Stimulated activated CD8-positive, alpha-beta memory T cell treated with anti-CD3 and anti-CD28 coated beads, Interleukin-7, amount 100 ng/mL, for 24 hours (primary cell): ENCODE results near the gene KCNE3.
"Not testable (repeated sequence)": the region's sequence is repeated elsewhere in the genome, so short reads cannot be mapped to it uniquely, and the experiment has no call there.

Experiments
- DNase-seq: peaks from one replicate; pipeline ENCODE4 v3.0.0-alpha.2; 2020; ENCODE audit warnings: low read depth

The KCNE3 gene

GRCh38 chr11:74443071-74443864, 24.1 kb downstream of the KCNE3 start:
- DNase-seq: no peak

GRCh38 chr11:74442636-74443035, 24.7 kb downstream of the KCNE3 start:
- no peak for DNase-seq

- no peak for DNase-seq
These were observed 28.7 kb downstream of the KCNE3 start for GRCh38 chr11:74438681-74439080.

- no peak for DNase-seq
These were observed 29.8 kb downstream of the KCNE3 start for GRCh38 chr11:74437441-74438042.

DNA sequence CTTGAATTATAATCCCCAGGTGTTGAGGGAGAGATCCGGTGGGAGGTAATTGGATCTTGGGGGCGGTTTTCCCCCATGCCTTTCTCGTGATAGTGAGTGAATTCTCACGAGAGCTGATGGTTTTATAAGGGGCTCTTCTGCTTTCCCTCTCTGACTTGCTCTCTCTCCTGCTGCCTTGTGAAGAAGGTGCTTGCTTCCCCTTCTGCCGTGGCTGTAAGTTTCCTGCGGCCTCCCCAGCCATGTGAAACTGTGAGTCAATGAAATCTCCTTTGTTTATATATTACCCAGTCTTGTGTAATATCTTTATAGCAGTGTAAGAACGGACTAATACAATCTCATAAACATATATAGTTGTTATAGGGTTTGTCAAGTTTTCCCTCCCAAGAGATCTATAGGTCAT, 32.8 kb downstream of the KCNE3 start:
- no peak for DNase-seq

- DNase-seq: no peak
These were observed 38.1 kb downstream of the KCNE3 start for GRCh38 chr11:74429205-74429604.

DNA sequence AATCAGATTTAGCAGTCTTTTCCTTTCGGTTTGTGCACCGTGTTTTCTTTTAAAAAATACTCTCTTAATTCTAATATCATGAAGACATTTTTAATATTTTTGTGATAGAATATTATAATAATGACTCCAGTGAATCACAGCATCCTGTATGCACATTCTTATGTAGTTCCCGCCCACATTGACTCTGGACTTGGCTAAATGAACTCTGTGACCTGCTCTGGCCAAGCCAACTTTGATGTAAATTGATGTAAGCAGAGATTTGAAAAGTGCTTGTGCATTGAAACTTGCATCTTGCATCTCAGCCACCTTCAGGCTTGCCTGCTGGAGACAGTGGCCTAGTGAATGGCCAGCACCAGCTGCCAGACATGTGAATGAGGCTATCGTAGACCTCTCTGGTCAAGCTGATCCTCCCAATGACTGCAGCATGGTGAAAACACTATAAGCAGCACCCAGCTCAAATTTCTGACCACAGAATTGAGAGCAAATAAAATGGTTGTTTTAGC, 39.9 kb downstream of the KCNE3 start:
- no peak for DNase-seq

- no peak for DNase-seq
These were observed 42.2 kb downstream of the KCNE3 start for GRCh38 chr11:74425100-74425499.

- no peak for DNase-seq
These were observed 48.8 kb downstream of the KCNE3 start for GRCh38 chr11:74418509-74418895.

DNA sequence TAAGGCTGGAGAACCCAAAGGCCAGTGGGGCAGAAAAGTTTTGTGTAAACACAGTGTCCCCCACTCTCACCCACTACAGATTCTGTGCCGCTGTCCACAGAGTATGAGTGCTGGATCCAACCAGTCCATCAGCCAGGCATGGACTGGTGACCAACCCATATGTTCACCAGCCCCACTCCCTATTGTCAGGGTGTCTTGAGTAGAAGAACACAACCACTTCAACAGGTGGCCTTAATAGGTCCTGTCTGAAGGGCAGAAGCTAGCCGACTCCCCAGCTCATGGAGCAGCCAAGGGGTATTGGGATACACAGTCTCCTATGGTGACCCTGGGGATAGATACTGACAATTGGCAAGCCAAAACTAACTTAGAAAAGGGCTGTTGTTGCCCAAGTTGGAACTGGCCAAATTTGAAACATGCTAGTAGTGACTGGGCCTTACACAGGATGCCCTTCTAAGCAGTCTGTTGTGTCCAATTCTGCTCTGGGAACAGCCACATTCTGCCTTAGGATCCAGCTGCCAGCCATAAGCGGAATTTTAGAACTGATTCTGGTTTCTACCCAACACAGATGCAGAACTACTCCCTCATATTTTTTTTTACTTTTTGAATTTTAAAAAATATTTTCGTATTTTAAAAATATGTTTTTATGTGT, 49.4 kb downstream of the KCNE3 start:
- DNase-seq: no peak

- no peak for DNase-seq
These were observed 50.0 kb downstream of the KCNE3 start for GRCh38 chr11:74417379-74417804.

GRCh38 chr11:74416974-74417373, 50.4 kb downstream of the KCNE3 start:
- DNase-seq: not testable (repeated sequence)

DNA sequence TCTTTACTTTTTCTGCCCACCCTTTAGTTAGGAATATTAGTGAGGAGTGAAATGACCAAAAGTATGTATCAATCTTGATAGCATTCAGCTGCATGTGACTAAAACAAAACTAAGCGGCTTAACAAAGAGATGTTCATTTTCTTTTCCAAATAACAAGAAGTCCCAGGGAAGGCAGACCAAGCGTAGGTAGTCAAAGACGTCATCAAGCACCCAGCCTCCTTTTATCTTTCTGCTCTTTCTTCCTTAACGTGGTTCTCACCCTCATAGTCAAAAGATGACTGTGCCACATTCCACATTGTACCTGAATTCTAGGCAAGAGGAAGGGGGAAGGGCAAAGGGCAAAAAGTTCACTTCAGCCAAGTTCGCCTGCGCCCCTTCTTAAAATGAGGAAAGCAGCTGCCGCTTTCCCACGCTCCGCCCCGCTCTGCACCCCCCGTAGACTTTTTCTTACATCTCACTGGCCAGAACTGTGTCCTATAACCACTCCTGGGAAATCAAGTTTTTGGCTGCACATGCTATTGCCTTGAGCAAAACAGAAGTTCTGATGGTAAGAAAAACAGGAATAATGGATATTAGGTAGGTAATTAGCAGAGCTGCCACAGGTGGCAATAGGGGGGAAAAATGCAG, 54.5 kb downstream of the KCNE3 start:
- no peak for DNase-seq

GRCh38 chr11:74412321-74412720, 55.0 kb downstream of the KCNE3 start:
- DNase-seq: no peak

- no peak for DNase-seq
These were observed 57.7 kb downstream of the KCNE3 start for GRCh38 chr11:74409633-74410032.
